Measurements from ENCODE around the gene INTS11. TPM values are rescaled to one million over a fixed set of nuclear protein-coding genes. Genes with fewer than 3 reads are reported as not detected.
A peak's percentile ranks its signal among the peaks of the same experiment; 100 is the strongest.

INTS11 gene
- total and polyA plus RNA-seq, 9 of the 15 experiments (the other 6 are each of a cell fraction or from before 2014, with no cell fraction given) = 3.6 to 183 (median 110) TPM

DNA sequence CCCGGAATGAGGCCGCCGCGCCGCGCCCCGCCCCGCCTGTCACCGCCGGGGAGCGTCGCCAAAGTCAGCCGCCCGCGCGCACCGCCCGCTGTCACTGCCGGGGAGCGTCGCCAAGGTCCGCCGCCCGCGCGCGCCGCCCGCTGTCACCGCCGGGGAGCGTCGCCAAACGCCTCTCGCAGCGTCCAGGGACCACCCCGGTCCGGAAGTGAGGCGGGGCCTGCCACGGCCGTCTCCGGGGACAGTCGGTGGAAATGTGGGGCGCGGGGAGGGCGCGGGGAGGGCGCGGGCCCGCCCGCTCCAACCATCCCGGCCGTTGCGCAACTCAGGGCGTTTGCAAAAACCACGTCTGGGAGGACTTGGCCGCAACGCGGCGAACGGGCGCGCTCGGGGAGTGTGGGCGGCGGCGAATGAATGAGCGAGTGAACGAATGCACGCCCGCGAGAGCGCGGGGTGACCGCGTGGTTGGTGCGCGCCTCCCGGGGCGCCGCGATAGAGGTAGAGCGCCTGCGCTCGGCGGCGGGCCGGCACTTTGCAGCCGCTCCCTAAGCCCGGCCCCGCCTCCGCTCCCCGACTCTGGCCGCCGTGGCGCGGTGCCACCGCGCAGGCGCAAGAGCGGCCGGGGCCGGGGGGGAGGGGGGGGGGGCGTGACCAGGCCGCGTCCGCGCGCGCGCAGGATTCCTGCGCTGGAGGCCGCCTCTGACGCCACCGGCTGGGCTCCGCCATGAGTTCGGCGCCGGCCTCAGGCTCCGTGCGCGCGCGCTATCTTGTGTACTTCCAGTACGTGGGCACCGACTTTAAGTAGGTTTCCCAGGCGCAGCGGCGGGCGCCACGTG lies 16.3 kb downstream of the INTS11 start, which contains the start of the genes ACAP3 and PUSL1 (continued):
- peak; percentile 97 for TF ChIP-seq MYC (IDR thresholded peaks at IDR 0.05; ENCODE audit: low read depth, low read length)
- peak; percentile 91; the same call in 1 of the 2 replicates for TF ChIP-seq MYC (CRISPR knock-in tag; IDR thresholded peaks at IDR 0.05; ENCODE audit: borderline replicate concordance, low read depth)
- no peak for TF ChIP-seq ID3 (CRISPR knock-in tag; IDR thresholded peaks at IDR 0.05)
- TF ChIP-seq ID3 (tag; IDR thresholded peaks at IDR 0.05) = peak; percentile 63; the same call in 1 of the 2 replicates
- TF ChIP-seq, protein P1, sequence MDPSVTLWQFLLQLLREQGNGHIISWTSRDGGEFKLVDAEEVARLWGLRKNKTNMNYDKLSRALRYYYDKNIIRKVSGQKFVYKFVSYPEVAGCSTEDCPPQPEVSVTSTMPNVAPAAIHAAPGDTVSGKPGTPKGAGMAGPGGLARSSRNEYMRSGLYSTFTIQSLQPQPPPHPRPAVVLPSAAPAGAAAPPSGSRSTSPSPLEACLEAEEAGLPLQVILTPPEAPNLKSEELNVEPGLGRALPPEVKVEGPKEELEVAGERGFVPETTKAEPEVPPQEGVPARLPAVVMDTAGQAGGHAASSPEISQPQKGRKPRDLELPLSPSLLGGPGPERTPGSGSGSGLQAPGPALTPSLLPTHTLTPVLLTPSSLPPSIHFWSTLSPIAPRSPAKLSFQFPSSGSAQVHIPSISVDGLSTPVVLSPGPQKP (CRISPR knock-in tag; IDR thresholded peaks at IDR 0.05) = peak; percentile 94
- no peak for TF ChIP-seq SMARCE1 (IDR thresholded peaks at IDR 0.05)
- TF ChIP-seq DMBX1 (CRISPR knock-in tag; IDR thresholded peaks at IDR 0.05; ENCODE audit: borderline replicate concordance) = no peak
- no peak for TF ChIP-seq ZNF589 (CRISPR knock-in tag; IDR thresholded peaks at IDR 0.05; ENCODE audit: low read depth)
- no peak for TF ChIP-seq CC2D1A (IDR thresholded peaks at IDR 0.05)
- peak; percentile 58 for TF ChIP-seq POLR2AphosphoS5 (IDR thresholded peaks at IDR 0.05; ENCODE audit: control insufficient read depth, insufficient read depth, low read depth, low read length)
- no peak for TF ChIP-seq RREB1 (CRISPR knock-in tag; IDR thresholded peaks at IDR 0.05)
- no peak for TF ChIP-seq HDAC6 (IDR thresholded peaks at IDR 0.05; ENCODE audit: low read depth, low read length)
- TF ChIP-seq POLR2G (IDR thresholded peaks at IDR 0.05; ENCODE audit: low read depth, low read length) = peak; percentile 88
- no peak for TF ChIP-seq ZC3H4 (CRISPR knock-in tag; IDR thresholded peaks at IDR 0.05; ENCODE audit: borderline replicate concordance)
- TF ChIP-seq MCM5 (IDR thresholded peaks at IDR 0.05; ENCODE audit: low read depth) = no peak
- TF ChIP-seq, protein P2, sequence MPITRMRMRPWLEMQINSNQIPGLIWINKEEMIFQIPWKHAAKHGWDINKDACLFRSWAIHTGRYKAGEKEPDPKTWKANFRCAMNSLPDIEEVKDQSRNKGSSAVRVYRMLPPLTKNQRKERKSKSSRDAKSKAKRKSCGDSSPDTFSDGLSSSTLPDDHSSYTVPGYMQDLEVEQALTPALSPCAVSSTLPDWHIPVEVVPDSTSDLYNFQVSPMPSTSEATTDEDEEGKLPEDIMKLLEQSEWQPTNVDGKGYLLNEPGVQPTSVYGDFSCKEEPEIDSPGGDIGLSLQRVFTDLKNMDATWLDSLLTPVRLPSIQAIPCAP (CRISPR knock-in tag; IDR thresholded peaks at IDR 0.05; ENCODE audit: borderline replicate concordance) = 0 out of 2 replicates have a peak, but pooled peaks have one; percentile 36
- TF ChIP-seq RBM15 (IDR thresholded peaks at IDR 0.05; ENCODE audit: insufficient read depth, low read length) = no peak
- peak; percentile 94 for TF ChIP-seq SMAD4 (CRISPR knock-in tag; conservative IDR thresholded peaks at IDR 0.05)
- TF ChIP-seq FOXJ3 (CRISPR knock-in tag; IDR thresholded peaks at IDR 0.05) = no peak

Data from K562 (cell line).